ENCODE data around the gene SALL3. TPM values are rescaled to one million over a fixed set of nuclear protein-coding genes. Genes with fewer than 3 reads are reported as not detected.

Gene SALL3
- total and polyA plus RNA-seq, 2 of the 13 experiments (the other 11 are each of a cell fraction or from before 2014, with no cell fraction given), result not detected

GRCh38 chr18:79005653-79006052 is 26.0 kb downstream of the SALL3 start:
- CTCF ChIA-PET (ENCODE audit: low intra/inter-chr PET ratio, low total read pairs), result no interaction called here
- POLR2A ChIA-PET, result no interaction called here

More at GRCh38 chr18:79005653-79006052, 26.0 kb downstream of the SALL3 start:
- BruUV-seq (replicated peaks), result no TSS peak
- Histone ChIP-seq H3K4me2 (ENCODE audit: low read depth, low read length) (no peak overlapping the region), H3K79me2 (ENCODE audit: insufficient read depth, low read length) (no peaks in the 10 kb centered on the region), H3K9ac (ENCODE audit: insufficient read depth, low read depth, low read length) (no peak overlapping the region), H3K36me3 (replicated peaks in 1 of 2; ENCODE audit: control insufficient read depth in 1 of 2, insufficient read depth in 2 of 2, low read length in 2 of 2) (no peaks in the 10 kb centered on the region), H3K27ac (ENCODE audit: extremely low read length, insufficient read depth, low read length) (no peak overlapping the region), H3K9me3 (ENCODE audit: low read length) (no peaks in the 10 kb centered on the region), H3K4me3 (replicated peaks in 1 of 3; ENCODE audit: insufficient read depth in 1 of 3, low read depth in 2 of 3, low read length in 3 of 3) (no peak overlapping the region), H3K4me1 (ENCODE audit: insufficient read depth, low read length) (peaks cover 8% of the 10 kb centered on the region; the same call in 1 of the 2 replicates), H3K27me3 (ENCODE audit: control insufficient read depth in 1 of 2, insufficient read depth in 2 of 2, low read length in 2 of 2) (peaks cover 2 to 52% of the 10 kb centered on the region in 2 experiments; a peak in 3 of 5 replicates), H2AFZ (ENCODE audit: low read length) (no peak overlapping the region), H4K20me1 (ENCODE audit: insufficient read depth, low read length) (no peaks in the 10 kb centered on the region)
- no peak for ATAC-seq
- FAIRE-seq, result no peak
- 68% methylated on average over 22 of the region's 28 CpGs for WGBS (ENCODE audit: low lambda C conversion rate)
- TF ChIP-seq ZNF605 (CRISPR knock-in tag; IDR thresholded peaks at IDR 0.05) (no peak), NR3C1 (CRISPR knock-in tag; IDR thresholded peaks at IDR 0.05) (no peak), PHF20 (CRISPR knock-in tag; IDR thresholded peaks at IDR 0.05) (no peak), ZBTB4 (CRISPR knock-in tag; IDR thresholded peaks at IDR 0.05; ENCODE audit: borderline replicate concordance) (no peak), GABPB1 (CRISPR knock-in tag; IDR thresholded peaks at IDR 0.05) (no peak), RFXAP (CRISPR knock-in tag; IDR thresholded peaks at IDR 0.05; ENCODE audit: borderline replicate concordance) (no peak), ZNF747 (CRISPR knock-in tag; IDR thresholded peaks at IDR 0.05; ENCODE audit: borderline replicate concordance) (no peak), SMAD3 (CRISPR knock-in tag; IDR thresholded peaks at IDR 0.05) (no peak), ZNF570 (CRISPR knock-in tag; IDR thresholded peaks at IDR 0.05; ENCODE audit: borderline replicate concordance) (no peak), MAF1 (CRISPR knock-in tag; IDR thresholded peaks at IDR 0.05; ENCODE audit: borderline replicate concordance) (no peak), POGK (CRISPR knock-in tag; conservative IDR thresholded peaks at IDR 0.05) (no peak), ZNF782 (CRISPR knock-in tag; IDR thresholded peaks at IDR 0.05; ENCODE audit: borderline replicate concordance) (no peak), AFF4 (CRISPR knock-in tag; IDR thresholded peaks at IDR 0.05) (no peak), STAG1 (CRISPR knock-in tag; IDR thresholded peaks at IDR 0.05) (no peak)
- in situ Hi-C loops (cut with HindIII; ENCODE audit: extremely low pct_ligation_motif_present, low pct_unique_long_range_greater_than_20kb), result no loop called here
- intact Hi-C loops (cut with micrococcal nuclease; ENCODE audit: unreplicated experiment), result no loop called here
- DNase-seq (ENCODE audit: low spot score), result no peak
